Activated CD4-positive, alpha-beta T cell treated with anti-CD3 and anti-CD28 coated beads for 1 hour (primary cell): ENCODE measurements around the gene RNF220.
"Not testable (repeated sequence)": the region's sequence is repeated elsewhere in the genome, so short reads cannot be mapped to it uniquely, and the experiment has no call there.

Experiments used
- DNase-seq: peaks from one replicate; pipeline ENCODE4 v3.0.0-alpha.2; 2020

RNF220 gene

DNA sequence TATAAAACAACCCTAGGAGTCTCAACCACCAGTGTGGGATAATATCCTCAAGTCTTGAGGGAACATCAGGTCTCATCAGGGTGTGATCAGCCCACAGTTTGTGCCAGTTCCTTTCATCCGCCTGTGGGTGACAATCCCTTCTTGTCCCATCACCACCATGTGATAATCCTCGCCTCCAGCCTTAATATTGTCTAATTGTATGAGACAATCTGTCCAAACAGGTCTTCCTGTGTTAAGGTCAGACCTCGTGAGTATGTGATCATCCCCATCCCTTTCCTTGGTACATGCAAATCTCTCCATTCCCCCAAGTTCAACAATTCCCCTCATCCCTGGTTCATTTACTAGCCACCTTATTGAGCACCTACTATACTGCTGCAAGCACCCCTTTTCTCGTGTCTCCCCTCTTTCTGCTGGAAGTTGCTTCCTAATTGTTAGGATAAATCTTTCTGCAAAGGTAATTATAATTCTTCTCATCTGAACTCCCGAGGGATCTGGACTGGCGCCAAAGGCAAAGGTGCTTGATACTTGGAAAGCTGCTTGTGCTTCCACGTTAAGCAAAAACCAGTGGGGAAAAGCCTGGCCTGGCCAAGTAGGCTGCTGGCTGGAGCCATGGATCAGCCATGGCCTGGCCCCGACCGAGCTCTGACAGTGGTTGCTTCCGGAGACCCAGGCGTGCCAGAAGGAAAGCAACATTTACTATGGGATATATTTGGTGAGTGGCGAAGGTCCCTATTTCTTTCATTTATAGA lies 92.5 kb downstream of the RNF220 start:
- DNase-seq, result no peak

DNA sequence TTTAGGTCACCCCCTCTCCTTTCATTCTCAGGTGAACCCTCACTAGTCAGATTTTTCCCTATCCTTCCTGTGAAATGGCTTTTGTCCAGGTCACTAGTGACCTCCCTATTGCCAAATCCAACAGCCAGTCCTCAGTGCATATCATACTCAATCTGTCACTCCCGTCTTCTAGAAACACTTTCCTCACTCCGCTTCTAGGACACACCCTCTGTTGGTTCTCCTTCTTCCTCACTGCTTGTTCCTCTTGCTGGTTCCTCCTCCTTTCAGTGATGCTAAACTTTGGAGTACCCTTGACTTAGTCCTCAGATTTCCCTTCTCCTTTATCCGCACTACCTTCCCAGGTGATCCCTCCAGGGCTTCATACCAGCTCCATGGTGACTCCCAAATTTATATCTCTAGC lies 94.3 kb downstream of the RNF220 start:
- DNase-seq, result no peak

DNA sequence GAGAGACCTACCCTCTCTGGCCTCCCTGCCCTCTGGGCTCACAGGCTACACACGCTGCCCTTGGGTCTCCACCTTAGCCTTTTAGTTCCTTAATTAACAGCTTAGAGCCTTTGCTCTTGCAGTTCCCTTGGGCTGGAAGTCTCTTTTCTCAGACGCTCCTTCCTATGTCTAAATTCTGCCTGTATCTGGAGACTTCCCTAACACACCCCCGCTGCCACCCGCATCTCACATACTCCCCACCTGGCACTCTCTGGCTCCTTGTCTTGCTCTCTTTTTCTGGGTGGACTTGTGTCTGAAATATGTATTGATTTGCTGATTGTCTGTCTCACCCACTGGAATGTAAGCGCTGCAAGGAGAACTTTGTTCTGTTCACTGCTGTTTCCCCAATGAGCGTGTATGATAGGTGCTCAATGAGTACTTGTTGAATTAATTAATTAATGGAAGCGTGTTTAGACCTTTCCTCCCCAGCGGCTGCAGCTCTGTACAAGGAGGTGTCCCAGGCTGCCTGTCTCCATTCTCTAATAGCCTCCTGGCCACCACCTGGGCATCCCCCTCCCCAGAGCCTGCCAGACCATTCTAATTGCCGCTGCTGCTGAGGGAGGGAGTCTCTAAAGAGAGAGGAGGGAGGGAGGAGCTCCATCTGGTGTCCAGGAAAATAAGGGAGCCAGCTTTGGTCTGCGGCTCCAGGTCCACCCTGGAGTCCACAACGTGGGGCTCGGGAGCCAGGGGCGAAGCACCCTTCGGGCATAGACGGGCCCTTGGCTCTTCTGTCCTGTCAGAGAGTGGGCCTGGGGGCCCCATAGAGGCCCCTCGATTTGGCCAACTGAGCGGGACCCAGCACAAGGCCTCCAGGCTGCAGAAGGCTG lies 95.4 kb downstream of the RNF220 start:
- DNase-seq, result no peak

DNA sequence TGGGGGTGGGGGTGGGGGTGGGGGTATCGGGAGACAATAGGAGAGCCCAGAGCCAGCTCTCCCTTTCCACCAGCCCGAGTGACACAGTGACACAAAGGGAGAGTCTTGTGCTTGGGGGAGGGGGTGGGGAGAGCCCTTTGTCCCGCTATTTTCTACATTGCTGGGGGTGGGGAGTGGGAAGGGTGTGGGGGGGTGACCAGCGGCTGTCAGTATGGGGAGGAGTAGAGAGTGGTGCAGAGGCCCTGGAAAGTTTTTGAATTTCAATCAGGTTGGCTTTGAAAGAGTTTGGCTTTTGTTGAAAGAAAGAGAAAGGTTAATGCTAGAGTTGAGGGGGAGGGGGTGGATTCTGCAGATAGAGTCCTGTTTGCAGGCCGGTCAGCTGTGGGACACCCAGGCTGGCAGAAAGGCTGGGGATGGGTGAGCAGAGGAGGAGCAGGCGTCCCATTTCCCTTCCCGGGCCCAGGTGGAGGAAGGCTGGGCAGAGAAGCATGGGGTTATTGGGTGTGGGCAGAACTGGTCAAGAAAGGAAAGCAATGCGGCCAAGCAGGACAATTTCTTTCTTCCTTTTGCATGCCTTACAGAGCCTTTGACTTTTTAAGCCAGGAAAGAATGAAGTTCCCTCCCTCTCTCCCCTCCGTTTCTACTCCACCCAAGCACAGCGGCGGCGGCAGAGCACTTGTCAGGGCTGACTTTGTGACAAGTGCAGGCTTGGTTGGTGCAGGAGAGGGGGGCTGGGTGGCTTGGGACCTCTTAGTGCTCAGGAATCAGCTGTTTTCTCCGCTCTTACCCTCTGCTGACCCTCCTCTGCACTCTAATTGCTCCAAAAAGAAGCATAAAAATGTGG lies 96.2 kb downstream of the RNF220 start:
- no peak for DNase-seq

DNA sequence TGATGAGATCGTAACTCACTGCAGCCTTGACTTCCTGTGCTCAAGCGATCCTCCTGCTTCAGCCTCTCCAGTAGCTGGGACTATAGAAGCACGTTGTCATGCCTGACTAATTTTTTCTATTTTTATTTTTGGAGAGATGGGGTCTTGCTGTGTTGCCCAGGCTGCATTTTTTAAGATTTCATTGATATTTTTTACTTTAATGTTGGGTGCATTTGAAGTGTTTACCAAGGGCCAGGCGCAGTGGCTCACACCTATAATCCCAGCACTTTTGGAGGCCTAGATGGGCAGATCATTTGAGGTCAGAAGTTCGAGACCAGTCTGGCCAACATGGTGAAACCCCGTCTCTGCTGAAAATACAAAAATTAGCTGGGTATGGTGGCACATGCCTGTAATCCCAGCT lies 97.8 kb downstream of the RNF220 start:
- not testable (repeated sequence) for DNase-seq

DNA sequence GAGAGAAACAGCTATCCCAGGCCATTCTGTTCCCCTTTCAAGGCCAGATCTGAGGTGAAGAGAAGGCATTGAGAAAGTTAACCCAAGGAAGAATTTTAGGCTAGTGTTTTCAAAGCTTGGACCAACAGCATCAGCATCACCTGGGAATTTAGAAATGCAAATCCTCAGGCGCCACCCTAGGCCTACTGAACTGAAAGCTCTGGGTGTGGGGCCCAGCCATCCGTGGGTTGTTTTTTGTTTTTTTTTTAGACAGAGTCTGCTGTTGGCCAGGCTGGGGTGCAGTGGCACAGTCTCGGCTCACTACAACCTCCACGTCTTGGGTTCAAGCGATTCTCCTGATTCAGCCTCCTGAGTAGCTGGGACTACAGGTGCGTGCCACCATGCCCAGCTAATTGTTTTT lies 98.6 kb downstream of the RNF220 start:
- DNase-seq, result no peak

DNA sequence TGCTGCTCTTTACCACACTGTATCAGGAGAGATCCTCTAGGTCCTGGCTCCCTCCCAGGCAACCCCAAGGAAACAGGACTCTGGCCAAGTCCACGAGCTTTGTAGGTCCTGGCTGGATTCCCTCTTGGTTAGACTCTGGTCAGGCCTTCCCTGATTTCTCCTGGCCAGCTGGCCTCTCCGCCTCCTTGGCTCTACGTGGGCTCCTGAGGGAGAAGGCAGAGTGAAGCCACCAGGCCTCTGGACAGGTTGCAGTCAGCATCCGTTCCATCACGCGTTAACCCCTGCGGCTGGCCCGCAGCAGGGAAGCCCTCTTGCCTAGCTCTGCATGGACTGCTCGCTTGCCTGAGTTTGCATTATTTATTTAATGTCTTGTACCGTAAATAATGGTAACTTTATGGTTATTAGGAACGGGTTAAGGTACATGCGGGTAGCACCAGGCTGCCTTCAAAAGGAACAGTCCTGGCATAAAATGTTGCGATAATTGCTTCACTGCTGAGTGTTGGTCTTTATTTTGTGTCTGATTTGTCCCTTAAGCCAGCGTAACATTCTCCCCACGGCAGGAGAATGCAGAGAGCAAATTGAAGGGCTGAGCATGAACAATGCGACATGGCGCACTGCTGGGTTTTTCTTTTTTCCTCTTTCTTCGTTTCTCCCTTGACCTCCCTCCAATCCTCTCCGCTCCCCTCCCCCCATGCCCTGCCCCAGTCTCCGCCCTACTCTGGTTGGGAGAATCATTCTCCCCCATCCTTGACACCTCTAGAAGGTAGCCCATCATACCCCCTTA lies 100.3 kb downstream of the RNF220 start:
- DNase-seq, result no peak

DNA sequence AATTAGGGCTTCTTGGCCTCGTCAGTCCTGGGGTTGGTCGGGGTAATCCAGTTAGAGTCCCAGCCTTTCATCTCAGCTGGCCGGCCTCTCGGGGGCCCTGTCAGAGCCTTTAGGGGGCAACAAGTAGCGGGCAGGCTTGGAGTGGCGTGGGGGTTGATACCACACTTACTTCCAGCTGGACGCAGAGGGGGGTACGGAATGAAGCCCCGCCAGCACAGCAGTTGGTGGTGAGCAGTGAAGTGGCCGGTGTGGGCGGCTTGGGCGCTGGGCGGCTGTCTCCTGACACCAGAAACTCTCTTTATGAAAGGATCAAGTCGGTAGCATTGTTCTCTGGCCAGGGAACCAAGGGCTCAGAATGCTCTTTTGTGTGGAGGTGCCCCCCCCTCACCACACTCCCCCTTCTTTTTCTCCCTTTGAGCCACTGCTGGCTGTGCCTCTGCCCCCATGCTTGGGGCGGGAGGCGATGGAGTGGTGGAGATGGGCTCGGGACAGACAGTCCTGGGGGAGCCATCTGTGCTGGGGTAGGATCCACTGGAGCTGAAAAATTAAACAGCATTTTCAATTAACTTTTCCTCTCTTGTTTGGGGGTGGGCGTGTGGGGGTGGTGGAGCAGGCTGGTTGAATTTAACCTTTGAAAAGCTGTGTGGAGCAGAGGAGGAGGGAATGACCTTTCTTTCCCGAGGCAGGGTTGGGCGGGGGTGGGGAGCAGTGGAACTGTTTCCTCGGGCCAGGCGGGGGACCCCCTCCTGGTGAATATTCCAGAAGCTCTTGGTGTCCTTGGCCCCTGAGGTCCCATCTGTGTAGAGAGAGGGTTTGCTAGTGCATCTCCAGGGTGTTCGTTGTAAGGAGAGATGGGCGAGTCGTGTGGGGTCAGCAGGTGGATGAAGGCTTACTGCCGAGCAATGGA lies 102.7 kb downstream of the RNF220 start:
- no peak for DNase-seq

DNA sequence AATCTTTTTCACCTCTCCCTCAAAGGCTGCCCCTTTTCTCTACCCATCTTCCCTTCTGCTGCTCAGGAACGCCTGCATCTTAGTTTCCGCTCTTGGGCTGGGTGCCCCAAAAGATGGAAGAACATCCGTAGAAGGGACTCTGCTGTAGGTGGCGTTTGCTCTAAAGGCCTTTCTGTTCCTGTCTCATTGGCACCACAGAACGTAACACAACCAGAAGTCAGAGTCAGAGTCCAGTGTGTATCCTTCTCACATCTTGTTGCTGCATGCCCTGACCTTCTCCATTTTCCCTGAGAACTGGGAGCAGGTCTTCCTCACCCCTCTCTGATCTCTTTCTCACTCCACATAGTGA lies 103.3 kb downstream of the RNF220 start:
- no peak for DNase-seq

DNA sequence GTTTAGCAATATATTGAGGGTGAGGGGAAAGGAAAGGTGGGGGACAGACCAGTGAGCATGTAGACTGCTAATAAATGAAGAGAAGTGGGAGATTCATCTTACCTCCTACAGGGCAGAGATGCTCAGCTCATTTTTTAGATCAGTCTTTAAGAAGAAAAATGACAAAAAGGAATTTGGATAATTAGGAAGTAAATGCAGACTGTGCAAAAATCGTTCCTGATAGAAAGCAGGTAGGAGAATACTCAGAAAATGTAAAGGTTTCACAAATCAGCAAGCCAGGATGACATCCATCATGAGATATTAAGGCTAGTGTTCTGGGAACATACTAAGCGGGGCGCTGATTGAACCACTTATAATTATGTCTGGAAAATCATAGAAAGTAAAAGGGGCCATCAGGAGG lies 106.3 kb downstream of the RNF220 start:
- DNase-seq, result no peak

DNA sequence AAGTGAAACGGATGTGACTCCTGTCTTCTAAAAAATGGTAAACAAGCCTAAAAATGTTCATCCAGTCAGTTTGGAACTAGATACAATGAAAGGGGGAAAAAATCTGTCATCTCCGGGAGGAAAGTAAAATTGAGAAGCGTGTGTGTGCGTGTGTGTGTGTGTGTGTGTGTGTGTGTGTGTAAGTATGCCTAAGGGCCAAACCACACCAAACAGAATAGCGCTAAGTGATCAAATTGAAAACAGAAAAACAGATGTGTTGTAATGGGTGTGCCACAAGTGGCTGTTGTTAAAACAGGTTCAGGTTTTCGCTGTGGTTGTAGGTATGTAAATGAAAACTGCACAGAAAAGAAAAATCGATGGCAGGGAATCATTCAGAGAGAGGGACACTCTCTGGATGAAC lies 106.7 kb downstream of the RNF220 start:
- DNase-seq, result no peak

DNA sequence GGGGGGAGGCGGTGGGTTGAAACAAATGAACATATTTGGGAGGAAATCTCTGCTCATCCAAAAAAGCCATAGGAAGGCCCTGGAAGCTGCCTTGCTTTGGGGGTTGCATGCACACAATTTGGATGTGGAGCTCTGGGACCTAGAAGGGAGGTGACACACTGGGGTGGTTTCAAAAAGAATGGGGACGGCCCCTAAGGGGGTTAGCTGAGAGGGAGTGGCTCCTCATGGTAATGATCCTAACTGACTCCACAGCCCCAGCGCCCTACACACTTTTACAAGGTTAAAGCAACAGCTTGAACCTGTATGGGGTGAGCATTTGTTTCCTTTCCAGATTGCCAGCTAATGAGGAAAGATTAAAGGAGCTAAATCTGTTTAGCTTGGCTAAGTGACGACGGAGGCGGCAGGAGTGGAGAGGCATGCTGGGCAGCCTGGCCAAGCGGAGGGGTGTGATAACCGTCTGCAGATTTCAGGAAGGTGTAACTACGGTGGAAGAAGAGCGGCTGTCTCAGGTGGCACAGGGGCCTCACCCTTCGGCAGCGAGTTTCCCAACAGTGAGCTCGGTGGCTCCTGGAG lies 107.3 kb downstream of the RNF220 start:
- DNase-seq, result no peak

DNA sequence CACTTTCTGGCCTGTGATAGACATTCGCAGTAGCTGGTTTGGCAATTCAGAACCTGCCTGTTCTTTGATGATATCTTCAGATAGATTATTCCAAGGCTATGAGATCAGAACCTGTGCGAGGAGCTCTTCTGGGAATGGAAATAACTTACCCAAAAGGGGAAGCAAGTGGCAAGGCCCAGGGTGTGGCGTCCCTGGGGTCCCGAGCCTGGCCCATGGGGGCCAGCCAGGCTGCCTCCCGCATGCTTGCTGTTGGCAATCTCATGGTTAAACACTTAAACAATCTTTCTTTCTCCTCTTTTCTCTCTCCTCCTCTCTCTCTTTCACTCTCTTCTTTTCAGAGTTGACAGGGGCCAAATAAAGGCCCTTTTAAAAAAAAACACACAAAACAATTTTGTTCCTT lies 108.1 kb downstream of the RNF220 start:
- DNase-seq, result no peak

DNA sequence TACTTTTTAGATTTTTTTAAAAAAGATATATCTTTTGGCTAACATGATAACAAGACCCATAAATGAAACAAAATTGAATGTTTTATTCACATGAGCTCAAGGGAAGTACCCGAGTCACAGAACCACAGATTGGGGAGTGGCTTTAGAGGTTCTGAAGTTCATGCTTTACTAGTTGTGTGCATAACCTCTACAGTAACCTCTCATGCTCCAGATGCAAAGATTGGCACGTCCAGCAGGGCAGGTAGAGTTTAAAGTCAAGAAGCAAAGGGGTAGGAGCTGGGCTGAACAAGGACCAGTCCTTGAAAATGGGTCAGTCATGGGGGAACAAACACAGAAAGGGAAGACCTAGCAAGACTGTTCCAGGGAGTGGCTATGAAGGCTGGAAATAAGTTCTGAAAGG lies 109.6 kb downstream of the RNF220 start:
- DNase-seq, result no peak

DNA sequence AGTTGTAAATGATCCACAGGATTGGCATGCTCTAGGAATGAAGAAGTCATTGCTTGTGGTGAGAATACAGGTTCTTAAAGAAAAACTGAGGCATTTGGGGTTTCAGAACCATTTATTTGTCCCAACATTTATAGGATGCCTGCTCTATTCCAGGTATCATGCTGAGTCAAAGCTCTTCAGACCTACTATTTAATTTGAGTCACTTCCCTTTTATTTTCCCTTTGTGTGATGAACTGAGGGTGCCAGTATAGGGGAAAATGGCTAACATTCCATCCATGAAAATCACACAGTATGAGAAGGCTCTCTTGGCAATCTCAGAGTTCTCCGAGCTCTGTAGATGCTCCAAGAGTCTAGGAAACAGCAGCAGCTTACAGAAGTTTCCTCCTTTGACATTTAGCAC lies 110.4 kb downstream of the RNF220 start:
- no peak for DNase-seq

DNA sequence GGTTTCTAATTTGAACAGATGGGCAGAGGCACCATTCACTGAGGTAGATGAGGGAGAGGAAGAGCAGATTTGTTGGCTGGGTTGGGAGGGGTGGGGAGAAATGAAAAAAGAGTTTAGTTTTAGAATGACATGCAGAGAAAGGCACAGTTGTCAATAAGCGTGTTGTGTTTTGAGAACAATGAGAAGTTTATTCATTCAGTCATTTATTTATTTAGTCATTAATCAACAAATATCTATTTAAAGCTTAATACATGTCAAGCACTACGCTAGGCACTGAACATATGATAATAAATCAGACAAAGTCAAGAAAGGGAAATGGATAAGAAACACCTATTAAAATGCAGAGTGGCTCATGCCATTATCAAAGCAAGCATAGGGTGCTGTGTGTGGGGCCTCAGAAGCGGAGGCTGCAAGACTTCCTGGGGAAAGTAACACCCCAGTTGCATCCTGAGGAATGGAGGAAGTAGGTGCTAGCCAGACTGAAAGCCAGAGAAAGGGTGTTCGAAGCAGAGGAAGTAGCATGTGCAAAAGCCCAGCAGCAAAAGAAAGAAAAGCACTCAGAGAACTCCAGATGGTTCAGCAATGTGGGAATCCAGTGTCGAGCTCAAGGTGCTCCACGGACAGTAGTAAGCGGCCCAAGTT lies 114.1 kb downstream of the RNF220 start:
- no peak for DNase-seq

DNA sequence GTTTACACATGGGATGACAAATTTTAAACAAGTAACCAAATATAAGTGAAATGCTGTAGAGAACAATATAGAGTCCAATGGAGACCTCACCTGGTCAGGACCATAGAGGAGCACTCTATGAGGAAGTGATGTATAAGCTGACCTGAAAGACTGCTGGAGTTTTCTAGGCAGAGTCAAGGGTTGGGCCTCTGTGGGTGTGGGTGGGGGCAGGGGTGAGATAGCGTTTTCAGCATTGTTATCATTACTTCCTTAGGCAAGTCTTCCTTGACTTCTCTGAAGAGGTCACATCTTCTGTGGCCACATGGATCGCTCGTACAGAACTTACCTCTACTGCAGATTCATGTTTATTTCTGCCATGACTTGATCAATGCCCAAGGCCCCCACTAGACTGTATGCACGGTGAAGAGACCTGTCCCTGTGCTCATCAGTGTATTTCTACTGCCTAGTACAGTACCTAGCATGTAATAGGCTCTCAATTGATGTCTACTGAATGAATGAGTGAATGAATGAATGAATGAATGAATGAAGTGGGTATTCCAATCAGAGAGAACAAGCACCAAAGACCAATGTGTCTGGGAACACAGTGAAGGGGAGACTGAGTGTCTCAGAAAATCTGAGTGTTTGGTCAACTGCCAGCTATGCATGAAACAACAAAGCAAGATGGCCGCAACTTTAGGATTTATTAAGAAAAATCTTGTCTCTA lies 116.5 kb downstream of the RNF220 start:
- DNase-seq, result no peak

DNA sequence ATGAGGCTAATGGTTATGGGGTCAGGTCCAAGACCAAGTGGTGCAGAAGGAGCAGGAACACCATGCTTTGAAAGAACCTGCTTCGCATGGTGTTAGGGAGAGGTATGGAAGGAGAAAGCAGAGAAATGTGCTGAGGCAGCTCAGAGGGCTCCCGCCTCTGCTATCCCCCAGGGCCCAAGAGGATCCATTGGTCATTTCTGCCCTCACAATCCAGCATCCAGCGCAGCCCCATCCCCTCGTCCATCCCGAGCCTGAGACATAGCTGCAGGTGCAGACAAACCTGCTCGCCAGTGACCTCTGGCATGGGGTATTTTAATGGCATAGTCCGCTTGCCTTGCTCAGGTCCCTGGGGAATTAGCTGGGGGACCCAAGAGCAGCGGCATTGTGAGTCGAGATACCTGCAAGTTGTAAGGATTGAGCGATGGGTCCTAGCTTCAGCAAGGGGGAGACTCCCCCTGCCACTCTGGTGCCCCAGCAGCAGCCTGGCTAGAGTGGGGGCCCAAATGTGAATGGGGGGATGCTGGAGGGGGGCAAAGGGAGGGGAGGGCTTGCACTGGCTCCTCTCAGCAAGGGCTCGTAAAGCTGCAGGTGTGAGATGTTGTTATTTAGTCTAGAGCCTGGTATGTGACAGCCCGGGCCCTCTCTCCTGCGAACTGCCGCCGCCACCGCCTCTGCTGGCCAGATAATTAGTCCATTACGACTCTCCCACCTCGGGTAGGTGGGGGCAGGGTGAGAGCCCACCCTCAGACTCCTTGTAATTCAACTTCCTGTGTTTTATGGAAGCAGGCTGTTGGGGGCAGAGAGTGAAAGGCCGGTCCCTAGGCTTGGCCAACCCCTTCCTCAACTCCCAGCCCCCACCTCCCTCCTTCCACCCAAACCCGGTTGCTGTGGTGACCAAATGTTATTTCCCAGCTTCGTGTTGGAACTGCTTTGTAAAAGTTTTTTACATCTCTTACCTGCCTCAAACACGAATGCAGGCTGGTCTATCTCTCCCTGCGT lies 118.8 kb downstream of the RNF220 start:
- no peak for DNase-seq
